NCI-H1048 (cell line): ENCODE measurements around the gene BTN1A1.
"Not testable (repeated sequence)": the region's sequence is repeated elsewhere in the genome, so short reads cannot be mapped to it uniquely, and the experiment has no call there.

Source experiments
- DNase-seq: peaks from one replicate; lab custom pipeline; 2025; lab: John Stamatoyannopoulos, UW

BTN1A1 gene

GRCh38 chr6:26500102-26500501 lies at the start of gene BTN1A1:
Gene BTN1A1, plus strand, starts transcription at chr6:26500303. Its CDS starts 984 bp downstream, at chr6:26501287.
- DNase-seq = no peak

- DNase-seq = no peak
Measured at GRCh38 chr6:26452631-26453235, 47.4 kb upstream of the BTN1A1 start.

GRCh38 chr6:26454631-26455030 lies 45.5 kb upstream of the BTN1A1 start:
- DNase-seq = no peak

- no peak for DNase-seq
Measured at GRCh38 chr6:26455357-26455970, 44.6 kb upstream of the BTN1A1 start.

GRCh38 chr6:26457264-26457805 lies 42.8 kb upstream of the BTN1A1 start:
- DNase-seq = no peak

- peak; percentile 69 for DNase-seq
Measured at GRCh38 chr6:26457806-26458688, 42.1 kb upstream of the BTN1A1 start, which contains the start of gene BTN2A1. Gene BTN2A1, plus strand, starts transcription at chr6:26457955. Its CDS starts 682 bp downstream, at chr6:26458637.

- no peak for DNase-seq
Measured at GRCh38 chr6:26459023-26459810, 40.9 kb upstream of the BTN1A1 start.

- not testable (repeated sequence) for DNase-seq
Measured at GRCh38 chr6:26461353-26461752, 38.8 kb upstream of the BTN1A1 start.

- no peak for DNase-seq
Measured at GRCh38 chr6:26464014-26464413, 36.1 kb upstream of the BTN1A1 start.

GRCh38 chr6:26464416-26465131 lies 35.5 kb upstream of the BTN1A1 start:
- DNase-seq = no peak

- no peak for DNase-seq
Measured at GRCh38 chr6:26465776-26466175, 34.3 kb upstream of the BTN1A1 start.

- DNase-seq = no peak
Measured at GRCh38 chr6:26468829-26469228, 31.3 kb upstream of the BTN1A1 start.

GRCh38 chr6:26470643-26471042 lies 29.5 kb upstream of the BTN1A1 start:
- DNase-seq = no peak

- DNase-seq = no peak
Measured at GRCh38 chr6:26471970-26472369, 28.1 kb upstream of the BTN1A1 start.

GRCh38 chr6:26472549-26473290 lies 27.4 kb upstream of the BTN1A1 start:
- no peak for DNase-seq

GRCh38 chr6:26473429-26473757 lies 26.7 kb upstream of the BTN1A1 start:
- DNase-seq = no peak

- peak; percentile 78 for DNase-seq
Measured at GRCh38 chr6:26473758-26474438, 26.2 kb upstream of the BTN1A1 start.

GRCh38 chr6:26474439-26474881 lies 25.6 kb upstream of the BTN1A1 start:
- DNase-seq = no peak

GRCh38 chr6:26475823-26476729 lies 24.0 kb upstream of the BTN1A1 start:
- DNase-seq = no peak
